HG02678 (cell line): ENCODE results near the gene TSSK2.

Source experiments
- ATAC-seq: cut with Tn5 transposase; IDR thresholded peaks from one replicate; pipeline ENCODE4 v1.9.1; 2021; ENCODE audit warnings: mild to moderate bottlenecking, moderate library complexity; ENCODE audit not compliant: unreplicated experiment

TSSK2 gene

GRCh38 chr22:19122752-19123492, 8.2 kb upstream of the TSSK2 start:
- no peak for ATAC-seq

GRCh38 chr22:19123936-19124335, 7.2 kb upstream of the TSSK2 start:
- no peak for ATAC-seq

GRCh38 chr22:19124377-19124776, 6.7 kb upstream of the TSSK2 start:
- no peak for ATAC-seq

- no peak for ATAC-seq
These were observed 6.1 kb upstream of the TSSK2 start for GRCh38 chr22:19125011-19125410.

- no peak for ATAC-seq
These were observed 5.4 kb upstream of the TSSK2 start for GRCh38 chr22:19125474-19126308.

GRCh38 chr22:19126309-19127273, 4.5 kb upstream of the TSSK2 start:
- ATAC-seq, result no peak

- no peak for ATAC-seq
These were observed 3.6 kb upstream of the TSSK2 start for GRCh38 chr22:19127329-19128008.

GRCh38 chr22:19128009-19128401, 3.1 kb upstream of the TSSK2 start:
- no peak for ATAC-seq

GRCh38 chr22:19128946-19129727, 2.0 kb upstream of the TSSK2 start:
- ATAC-seq, result no peak

GRCh38 chr22:19129871-19130270, 1.2 kb upstream of the TSSK2 start:
- no peak for ATAC-seq

GRCh38 chr22:19131685-19132015, 542 bp downstream of the TSSK2 start:
- ATAC-seq, result no peak

- no peak for ATAC-seq
These were observed 1.0 kb downstream of the TSSK2 start for GRCh38 chr22:19132153-19132552.

- no peak for ATAC-seq
These were observed 1.7 kb downstream of the TSSK2 start for GRCh38 chr22:19132693-19133400.

GRCh38 chr22:19133561-19133960, 2.5 kb downstream of the TSSK2 start:
- ATAC-seq, result no peak

- ATAC-seq, result no peak
These were observed 3.2 kb downstream of the TSSK2 start for GRCh38 chr22:19134176-19134831.

GRCh38 chr22:19134874-19135273, 3.8 kb downstream of the TSSK2 start:
- ATAC-seq, result no peak

- ATAC-seq, result no peak
These were observed 5.8 kb downstream of the TSSK2 start for GRCh38 chr22:19136915-19137314.

- ATAC-seq, result no peak
These were observed 6.5 kb downstream of the TSSK2 start for GRCh38 chr22:19137384-19138216.
